ENCODE results near the gene ADAT1. TPM values are rescaled to one million over a fixed set of nuclear protein-coding genes. Genes with fewer than 3 reads are reported as not detected.

ADAT1 gene
- total RNA-seq, 1 experiment from 2014 or later = 90.4 TPM

DNA sequence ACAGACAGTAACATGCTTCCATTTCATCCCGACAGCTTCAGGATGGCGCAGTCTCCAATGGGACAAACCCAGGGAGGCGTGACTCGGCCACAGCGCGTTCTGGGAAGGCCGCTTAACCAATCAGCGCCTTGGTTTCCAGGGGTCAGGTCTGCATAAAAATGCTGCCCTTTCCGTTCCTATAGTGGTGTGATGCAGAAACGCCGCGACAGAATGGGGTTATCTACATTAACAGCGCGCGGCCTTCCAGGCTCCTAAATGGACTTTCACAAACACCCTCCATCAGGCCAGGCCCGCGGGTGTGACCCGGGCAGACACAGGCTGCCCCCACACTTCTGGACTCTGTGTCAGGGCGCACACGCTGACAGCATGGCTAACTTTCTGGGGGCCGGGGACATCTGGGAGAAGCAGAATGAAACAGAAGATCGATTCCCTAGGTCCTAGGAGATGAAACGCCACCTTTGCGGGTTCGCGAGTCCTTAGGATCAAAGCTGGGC is 67.8 kb downstream of the ADAT1 start:
- BruUV-seq (replicated peaks) = no TSS peak
- intact Hi-C loops (cut with micrococcal nuclease; ENCODE audit: unreplicated experiment) = loop anchor here (5.0 kb wide), 1 partner anchor 38 kb away; no protein-coding TSS in a partner anchor
- TF ChIP-seq, protein P1, sequence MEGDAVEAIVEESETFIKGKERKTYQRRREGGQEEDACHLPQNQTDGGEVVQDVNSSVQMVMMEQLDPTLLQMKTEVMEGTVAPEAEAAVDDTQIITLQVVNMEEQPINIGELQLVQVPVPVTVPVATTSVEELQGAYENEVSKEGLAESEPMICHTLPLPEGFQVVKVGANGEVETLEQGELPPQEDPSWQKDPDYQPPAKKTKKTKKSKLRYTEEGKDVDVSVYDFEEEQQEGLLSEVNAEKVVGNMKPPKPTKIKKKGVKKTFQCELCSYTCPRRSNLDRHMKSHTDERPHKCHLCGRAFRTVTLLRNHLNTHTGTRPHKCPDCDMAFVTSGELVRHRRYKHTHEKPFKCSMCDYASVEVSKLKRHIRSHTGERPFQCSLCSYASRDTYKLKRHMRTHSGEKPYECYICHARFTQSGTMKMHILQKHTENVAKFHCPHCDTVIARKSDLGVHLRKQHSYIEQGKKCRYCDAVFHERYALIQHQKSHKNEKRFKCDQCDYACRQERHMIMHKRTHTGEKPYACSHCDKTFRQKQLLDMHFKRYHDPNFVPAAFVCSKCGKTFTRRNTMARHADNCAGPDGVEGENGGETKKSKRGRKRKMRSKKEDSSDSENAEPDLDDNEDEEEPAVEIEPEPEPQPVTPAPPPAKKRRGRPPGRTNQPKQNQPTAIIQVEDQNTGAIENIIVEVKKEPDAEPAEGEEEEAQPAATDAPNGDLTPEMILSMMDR (IDR thresholded peaks at IDR 0.05; ENCODE audit: unreplicated experiment) = no peak
- Mint-ChIP-seq H3K27ac (ENCODE audit: unreplicated experiment) (peak overlapping the region; percentile 78), H3K4me3 (ENCODE audit: low read depth, unreplicated experiment) (peak overlapping the region; percentile 91), H3K4me1 (ENCODE audit: low read depth, unreplicated experiment) (peaks cover 34% of the 10 kb centered on the region), H3K27me3 (ENCODE audit: unreplicated experiment) (no peaks in the 10 kb centered on the region), H3K9me3 (ENCODE audit: low read depth, unreplicated experiment) (no peaks in the 10 kb centered on the region), H3K36me3 (ENCODE audit: insufficient read depth, unreplicated experiment) (peaks cover 31% of the 10 kb centered on the region)
- CTCF ChIA-PET = interaction anchor here (0.5 to 1.9 kb wide), 4 partner anchors 10 to 791 kb away, joined by 3 to 12 read pairs (median 4); no protein-coding TSS in a partner anchor
- DNase-seq = peak; percentile 88

DNA sequence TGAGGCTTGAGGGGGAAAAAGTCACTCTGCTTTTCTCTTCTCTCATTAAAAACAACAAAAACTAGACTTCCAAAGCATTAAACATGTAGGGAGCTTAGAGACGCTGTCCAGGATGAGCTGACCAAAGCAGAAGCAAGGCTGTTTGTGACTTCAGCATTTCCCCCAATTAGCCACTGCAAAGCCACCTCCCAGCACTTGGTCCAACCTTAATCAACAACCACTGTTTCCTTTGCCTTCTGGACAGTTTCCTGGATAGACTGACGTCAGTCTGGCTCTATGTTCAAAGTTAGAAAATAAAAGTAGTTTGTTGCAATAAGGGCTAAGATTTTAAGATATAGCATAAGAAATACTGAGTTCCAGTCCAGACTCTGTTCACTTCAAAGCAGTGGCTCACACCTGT is 70.1 kb downstream of the ADAT1 start:
- Mint-ChIP-seq H3K27ac (ENCODE audit: unreplicated experiment) (no peak overlapping the region), H3K4me3 (ENCODE audit: low read depth, unreplicated experiment) (no peak overlapping the region), H3K4me1 (ENCODE audit: low read depth, unreplicated experiment) (peaks cover 14% of the 10 kb centered on the region), H3K9me3 (ENCODE audit: low read depth, unreplicated experiment) (no peaks in the 10 kb centered on the region), H3K36me3 (ENCODE audit: insufficient read depth, unreplicated experiment) (peaks cover 25% of the 10 kb centered on the region), H3K27me3 (ENCODE audit: unreplicated experiment) (no peaks in the 10 kb centered on the region)
- DNase-seq = no peak
- intact Hi-C loops (cut with micrococcal nuclease; ENCODE audit: unreplicated experiment) = no loop called here
- BruUV-seq (replicated peaks) = no TSS peak
- CTCF ChIA-PET = interaction anchor here (0.7 to 1.3 kb wide), 3 partner anchors 88 to 1799 kb away, joined by 4 to 7 read pairs (median 6); partner anchors contain the start of gene TMEM170A
- TF ChIP-seq, protein P1 (IDR thresholded peaks at IDR 0.05; ENCODE audit: unreplicated experiment) = no peak

DNA sequence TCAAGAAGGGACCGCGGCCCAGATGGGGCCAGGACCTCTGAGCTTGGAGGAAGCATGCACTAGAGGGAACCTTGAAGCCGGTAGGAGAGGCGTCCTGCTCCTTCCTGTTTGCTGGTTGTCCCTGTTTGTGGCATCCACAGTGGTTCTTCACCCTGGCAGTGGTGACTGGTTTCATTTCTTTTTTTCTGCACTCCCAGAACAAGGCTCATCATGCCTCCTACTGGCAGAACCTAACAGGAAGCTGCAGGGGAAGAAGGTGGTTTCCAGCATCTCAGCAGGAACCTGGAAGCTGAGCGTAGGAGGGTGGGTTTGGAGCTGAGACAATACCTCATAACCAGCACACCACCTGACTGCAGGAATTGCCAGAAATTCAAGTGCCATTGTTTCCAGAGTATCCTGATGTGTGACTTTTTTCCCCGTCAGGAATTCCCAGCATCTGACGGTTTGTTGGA is 72.8 kb downstream of the ADAT1 start:
- Mint-ChIP-seq H3K9me3 (ENCODE audit: low read depth, unreplicated experiment) (no peaks in the 10 kb centered on the region), H3K4me3 (ENCODE audit: low read depth, unreplicated experiment) (no peak overlapping the region), H3K36me3 (ENCODE audit: insufficient read depth, unreplicated experiment) (peaks cover 14% of the 10 kb centered on the region), H3K27ac (ENCODE audit: unreplicated experiment) (no peak overlapping the region), H3K27me3 (ENCODE audit: unreplicated experiment) (no peaks in the 10 kb centered on the region), H3K4me1 (ENCODE audit: low read depth, unreplicated experiment) (peaks cover 6% of the 10 kb centered on the region)
- DNase-seq = peak; percentile 43
- BruUV-seq (replicated peaks) = no TSS peak
- TF ChIP-seq, protein P1 (IDR thresholded peaks at IDR 0.05; ENCODE audit: unreplicated experiment) = peak; percentile 29
- intact Hi-C loops (cut with micrococcal nuclease; ENCODE audit: unreplicated experiment) = no loop called here
- CTCF ChIA-PET = interaction anchor here (0.6 to 1.3 kb wide), 7 partner anchors 15 to 214 kb away, joined by 3 to 4 read pairs (median 3); no protein-coding TSS in a partner anchor

Other genes starting within 250 kb of the ADAT1 start
- 64.1 and 70.9 TPM in 2 replicates for gene CFDP1, start 189.8 kb downstream of the ADAT1 start, total RNA-seq (2022)
- gene TMEM170A, start 158.6 kb downstream of the ADAT1 start, total RNA-seq (2022) = 48.4 and 52.5 TPM in 2 replicates
- 3.3 and 4.3 TPM in 2 replicates for gene CHST6, start 127.8 kb downstream of the ADAT1 start, total RNA-seq (2022)
- gene CHST5, start 87.2 kb downstream of the ADAT1 start, total RNA-seq (2022) = 0.42 and 0.64 TPM in 2 replicates
- 17.6 and 23.8 TPM in 2 replicates for gene TMEM231, start 67.0 kb downstream of the ADAT1 start, total RNA-seq (2022)
- gene GABARAPL2, start 56.9 kb downstream of the ADAT1 start, total RNA-seq (2022) = 112 and 123 TPM in 2 replicates
- gene KARS1, start 24.4 kb upstream of the ADAT1 start, total RNA-seq (2022) = 198 and 207 TPM in 2 replicates
- 45.3 and 48.3 TPM in 2 replicates for gene TERF2IP, start 24.5 kb upstream of the ADAT1 start, total RNA-seq (2022)
- not detected in 2 replicates for gene CPHXL2, start 53.7 kb upstream of the ADAT1 start, total RNA-seq (2022)
- gene DUXB, start 78.2 kb upstream of the ADAT1 start, total RNA-seq (2022) = not detected in 2 replicates
- not detected in 2 replicates for gene CPHXL, start 103.2 kb upstream of the ADAT1 start, total RNA-seq (2022)

Data from Calu3 (cell line).